ENCODE measurements around the gene RHOBTB3. TPM values are rescaled to one million over a fixed set of nuclear protein-coding genes. Genes with fewer than 3 reads are reported as not detected.

RHOBTB3 gene
- total and polyA plus RNA-seq, 8 donors: 13.7 to 730 (median 89.3) TPM

GRCh38 chr5:95734187-95734586 lies 3.1 kb downstream of the RHOBTB3 start:
- H3K27ac ChIP-seq: peak overlapping the region in 4 of 5 donors; percentile 36 to 98 (median 94)
- H3K9me3 ChIP-seq: no peaks in the 10 kb centered on the region
- H3K27me3 ChIP-seq: no peaks in the 10 kb centered on the region
- TF ChIP-seq POLR2AphosphoS5 (IDR thresholded peaks at IDR 0.05) (no peak), EP300 (IDR thresholded peaks at IDR 0.05) (no peak), POLR2A (IDR thresholded peaks at IDR 0.05) (no peak)
- TF ChIP-seq, protein P1, sequence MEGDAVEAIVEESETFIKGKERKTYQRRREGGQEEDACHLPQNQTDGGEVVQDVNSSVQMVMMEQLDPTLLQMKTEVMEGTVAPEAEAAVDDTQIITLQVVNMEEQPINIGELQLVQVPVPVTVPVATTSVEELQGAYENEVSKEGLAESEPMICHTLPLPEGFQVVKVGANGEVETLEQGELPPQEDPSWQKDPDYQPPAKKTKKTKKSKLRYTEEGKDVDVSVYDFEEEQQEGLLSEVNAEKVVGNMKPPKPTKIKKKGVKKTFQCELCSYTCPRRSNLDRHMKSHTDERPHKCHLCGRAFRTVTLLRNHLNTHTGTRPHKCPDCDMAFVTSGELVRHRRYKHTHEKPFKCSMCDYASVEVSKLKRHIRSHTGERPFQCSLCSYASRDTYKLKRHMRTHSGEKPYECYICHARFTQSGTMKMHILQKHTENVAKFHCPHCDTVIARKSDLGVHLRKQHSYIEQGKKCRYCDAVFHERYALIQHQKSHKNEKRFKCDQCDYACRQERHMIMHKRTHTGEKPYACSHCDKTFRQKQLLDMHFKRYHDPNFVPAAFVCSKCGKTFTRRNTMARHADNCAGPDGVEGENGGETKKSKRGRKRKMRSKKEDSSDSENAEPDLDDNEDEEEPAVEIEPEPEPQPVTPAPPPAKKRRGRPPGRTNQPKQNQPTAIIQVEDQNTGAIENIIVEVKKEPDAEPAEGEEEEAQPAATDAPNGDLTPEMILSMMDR (IDR thresholded peaks at IDR 0.05): no peak
- no peak for DNase-seq
- peaks cover 0 to 24% (median 10%) of the 10 kb centered on the region in 4 donors for H3K36me3 ChIP-seq
- H3K4me1 ChIP-seq: peaks cover 11 to 68% (median 44%) of the 10 kb centered on the region in 4 donors
- intact Hi-C loops (cut with DNase I; ENCODE audit: low total_unique reads): no loop called here
- H3K4me3 ChIP-seq: peak overlapping the region; percentile 65 to 87 (median 76)
- WGBS, 5 donors: 38 to 69% (median 45%) methylated on average over 2 of the region's 2 CpGs

- Histone ChIP-seq H3K4me3 (peak overlapping the region; percentile 8 to 87 (median 76)), H3K9me3 (no peaks in the 10 kb centered on the region), H3K36me3 (peaks cover 0 to 32% (median 14%) of the 10 kb centered on the region in 4 donors), H3K27ac (peak overlapping the region in 4 of 5 donors; percentile 36 to 98 (median 94)), H3K27me3 (no peaks in the 10 kb centered on the region), H3K4me1 (peaks cover 11 to 68% (median 43%) of the 10 kb centered on the region in 4 donors)
- peak in 1 of 2 donors; percentile 73 for DNase-seq
- intact Hi-C loops (cut with DNase I; ENCODE audit: low total_unique reads): no loop called here
- TF ChIP-seq POLR2A (IDR thresholded peaks at IDR 0.05) (no peak), POLR2AphosphoS5 (IDR thresholded peaks at IDR 0.05) (peak in 1 of 3 donors; percentile 5)
- WGBS, 5 donors: 16 to 30% (median 16%) methylated on average over 2 of the region's 2 CpGs
Measured at GRCh38 chr5:95734906-95735305, 3.8 kb downstream of the RHOBTB3 start.

GRCh38 chr5:95735406-95735805 lies 4.3 kb downstream of the RHOBTB3 start:
- Histone ChIP-seq H3K9me3 (no peaks in the 10 kb centered on the region), H3K4me3 (peak overlapping the region; percentile 8 to 87 (median 76)), H3K36me3 (peaks cover 0 to 35% (median 15%) of the 10 kb centered on the region in 4 donors), H3K27ac (peak overlapping the region; percentile 36 to 98 (median 93)), H3K27me3 (no peaks in the 10 kb centered on the region), H3K4me1 (peaks cover 11 to 68% (median 41%) of the 10 kb centered on the region in 4 donors)
- WGBS, 5 donors: 11 to 47% (median 25%) methylated on average over 1 of the region's 1 CpG
- no peak for DNase-seq
- intact Hi-C loops (cut with DNase I; ENCODE audit: low total_unique reads): no loop called here
- TF ChIP-seq POLR2A (IDR thresholded peaks at IDR 0.05): no peak
- TF ChIP-seq, protein P1 (IDR thresholded peaks at IDR 0.05): no peak
- TF ChIP-seq POLR2AphosphoS5 (IDR thresholded peaks at IDR 0.05): no peak
- no peak for TF ChIP-seq EP300 (IDR thresholded peaks at IDR 0.05)

GRCh38 chr5:95738072-95738471 lies 6.9 kb downstream of the RHOBTB3 start:
- Histone ChIP-seq H3K27ac (no peak overlapping the region), H3K27me3 (no peaks in the 10 kb centered on the region), H3K4me3 (no peak overlapping the region), H3K9me3 (no peaks in the 10 kb centered on the region), H3K36me3 (peaks cover 0 to 44% (median 15%) of the 10 kb centered on the region in 4 donors), H3K4me1 (peaks cover 11 to 82% (median 39%) of the 10 kb centered on the region in 4 donors)
- intact Hi-C loops (cut with DNase I; ENCODE audit: low total_unique reads): no loop called here
- DNase-seq: no peak
- TF ChIP-seq POLR2AphosphoS5 (IDR thresholded peaks at IDR 0.05) (no peak), POLR2A (IDR thresholded peaks at IDR 0.05) (no peak), EP300 (IDR thresholded peaks at IDR 0.05) (no peak)
- TF ChIP-seq, protein P1 (IDR thresholded peaks at IDR 0.05): no peak
- WGBS, 5 donors: 67 to 89% (median 82%) methylated on average over 4 of the region's 4 CpGs

- intact Hi-C loops (cut with DNase I; ENCODE audit: low total_unique reads): no loop called here
- H3K9me3 ChIP-seq: no peaks in the 10 kb centered on the region
- peaks cover 11 to 80% (median 39%) of the 10 kb centered on the region in 4 donors for H3K4me1 ChIP-seq
- no peak overlapping the region for H3K4me3 ChIP-seq
- 87 to 97% (median 95%) methylated on average over 4 of the region's 4 CpGs for WGBS, 5 donors
- no peak for TF ChIP-seq POLR2AphosphoS5 (IDR thresholded peaks at IDR 0.05)
- no peak for TF ChIP-seq POLR2A (IDR thresholded peaks at IDR 0.05)
- no peak for TF ChIP-seq EP300 (IDR thresholded peaks at IDR 0.05)
- TF ChIP-seq, protein P1 (IDR thresholded peaks at IDR 0.05): no peak
- peaks cover 0 to 44% (median 15%) of the 10 kb centered on the region in 4 donors for H3K36me3 ChIP-seq
- no peak overlapping the region for H3K27ac ChIP-seq
- H3K27me3 ChIP-seq: no peaks in the 10 kb centered on the region
- no peak for DNase-seq
Measured at GRCh38 chr5:95738834-95739233, 7.7 kb downstream of the RHOBTB3 start.

All from stomach (tissue), 9 donors.